IMR-90 (cell line): ENCODE data around the gene CLK4. TPM values are rescaled to one million over a fixed set of nuclear protein-coding genes. Genes with fewer than 3 reads are reported as not detected.

Source experiments
- ATAC-seq: fragments of 200-7000 bp; cut with Tn5 transposase; 2 replicates; pipeline ENCODE4 v1.9.1; 2020; ENCODE audit warnings: low read depth, mild to moderate bottlenecking, moderate library complexity
- BruUV-seq: library from RNA; stranded (reverse); fragments of 400-500 nt; replicated peaks from 2 replicates; lab custom pipeline; 2021; lab: Mats Ljungman, UMichigan
- CTCF ChIA-PET: fragments of 300-600 bp; formaldehyde crosslinking; extraction: SDS; loops from one replicate; lab custom pipeline; 2021; ENCODE audit warnings: antibody characterized with exemption; lab: Yijun Ruan, JAX
- POLR2A ChIA-PET: fragments of 300-600 bp; sonication (Branson Sonifier 250); formaldehyde crosslinking; loops from one replicate; lab custom pipeline; 2022; ENCODE audit warnings: antibody characterized with exemption; ENCODE audit not compliant: unreplicated experiment; lab: Charles Lee
- DNase-seq: peaks from one replicate; pipeline ENCODE4 v3.0.0; 2013
- H2AFZ ChIP-seq: replicated peaks from 2 replicates; pipeline ENCODE3; 2013; ENCODE audit warnings: low read length, mild to moderate bottlenecking; ENCODE audit not compliant: poor library complexity
- H2AK5ac ChIP-seq: 2 replicates; pipeline ENCODE4 v1.6.1; 2013; ENCODE audit warnings: low read depth, low read length, inconsistent platforms
- H2AK9ac ChIP-seq: replicated peaks from 2 replicates; pipeline ENCODE3; 2013; ENCODE audit warnings: mild to moderate bottlenecking, low read depth, low read length, moderate library complexity; ENCODE audit not compliant: poor library complexity
- H2BK120ac ChIP-seq: 2 replicates; pipeline ENCODE4 v1.6.1; 2013; ENCODE audit warnings: low read depth, low read length, inconsistent platforms
- H2BK15ac ChIP-seq: 3 replicates; pipeline ENCODE4 v1.6.1; 2013; ENCODE audit warnings: low read depth, low read length, inconsistent platforms
- H2BK20ac ChIP-seq: 2 replicates; pipeline ENCODE4 v1.6.1; 2013; ENCODE audit warnings: low read depth, mild to moderate bottlenecking, inconsistent platforms, low read length, moderate library complexity
- H2BK5ac ChIP-seq: 2 replicates; pipeline ENCODE4 v1.6.1; 2013; ENCODE audit warnings: mild to moderate bottlenecking, low read depth, low read length, inconsistent platforms; ENCODE audit not compliant: poor library complexity, severe bottlenecking
- H3K14ac ChIP-seq: replicated peaks from 2 replicates; pipeline ENCODE4 v1.6.1; 2013; ENCODE audit warnings: low read depth, low read length, inconsistent platforms
- H3K18ac ChIP-seq: 2 replicates; pipeline ENCODE4 v1.6.1; 2013; ENCODE audit warnings: low read depth, low read length, control low read depth
- H3K23ac ChIP-seq: 2 replicates; pipeline ENCODE4 v1.6.1; 2013; ENCODE audit warnings: low read depth, low read length, inconsistent platforms
- H3K27ac ChIP-seq: 2 replicates; pipeline ENCODE4 v1.5.1; 2013; ENCODE audit warnings: mild to moderate bottlenecking, control low read depth, low read length; ENCODE audit not compliant: insufficient read depth
- H3K27me3 ChIP-seq: 2 replicates; pipeline ENCODE4 v1.6.1; 2013; ENCODE audit warnings: low read length; ENCODE audit not compliant: control insufficient read depth, insufficient read depth
- H3K36me3 ChIP-seq: 2 replicates; pipeline ENCODE4 v1.6.1; 2013; ENCODE audit warnings: low read length, mixed read lengths; ENCODE audit not compliant: control insufficient read depth, insufficient read depth
- H3K4ac ChIP-seq: 2 replicates; pipeline ENCODE4 v1.6.1; 2013; ENCODE audit warnings: low read depth, low read length, inconsistent platforms
- H3K4me1 ChIP-seq: 2 replicates; pipeline ENCODE4 v1.6.1; 2013; ENCODE audit warnings: low read length, mixed read lengths; ENCODE audit not compliant: control insufficient read depth, insufficient read depth
- H3K4me2 ChIP-seq: 2 replicates; pipeline ENCODE4 v1.6.1; 2013; ENCODE audit warnings: low read depth, mild to moderate bottlenecking, control low read depth, low read length, moderate library complexity
- H3K4me3 ChIP-seq: 2 replicates; pipeline ENCODE4 v1.5.1; 2013; ENCODE audit warnings: low read depth, mild to moderate bottlenecking, control low read depth, low read length, moderate library complexity; ENCODE audit not compliant: insufficient read depth
- H3K56ac ChIP-seq: 2 replicates; pipeline ENCODE4 v1.6.1; 2013; ENCODE audit warnings: low read length, inconsistent platforms; ENCODE audit not compliant: insufficient read depth; ENCODE audit errors: extremely low read depth
- H3K79me1 ChIP-seq, 2 experiments: 2 replicates each; pipeline ENCODE4 v1.6.1; 2013; ENCODE audit warnings: low read length in 2 of 2, inconsistent platforms in 1 of 2, low read depth in 1 of 2
- H3K9ac ChIP-seq: 2 replicates; pipeline ENCODE4 v1.6.1; 2013; ENCODE audit warnings: low read depth, low read length, control low read depth
- H3K9me1 ChIP-seq: 2 replicates; pipeline ENCODE4 v1.6.1; 2013; ENCODE audit warnings: low read length, inconsistent platforms; ENCODE audit not compliant: insufficient read depth
- H3K9me3 ChIP-seq: 2 replicates; pipeline ENCODE4 v1.6.1; 2013; ENCODE audit warnings: low read length; ENCODE audit not compliant: control insufficient read depth, insufficient read depth
- H4K20me1 ChIP-seq: 2 replicates; pipeline ENCODE4 v1.6.1; 2013; ENCODE audit warnings: low read length, inconsistent platforms; ENCODE audit not compliant: insufficient read depth
- H4K5ac ChIP-seq: 2 replicates; pipeline ENCODE4 v1.6.1; 2013; ENCODE audit warnings: mild to moderate bottlenecking, low read depth, low read length, control low read depth
- H4K8ac ChIP-seq, 2 experiments: 2 replicates each; pipeline ENCODE4 v1.6.1; 2013; ENCODE audit warnings: low read depth in 2 of 2, low read length in 2 of 2, control low read depth in 1 of 2, inconsistent platforms in 1 of 2
- H4K91ac ChIP-seq: 2 replicates; pipeline ENCODE4 v1.6.1; 2013; ENCODE audit warnings: low read depth, low read length, inconsistent platforms; ENCODE audit not compliant: insufficient read depth
- BHLHE40 ChIP-seq: fragments of 150-350 bp; IDR thresholded peaks from 2 replicates; pipeline ENCODE4 v1.6.1; 2016; ENCODE audit warnings: mild to moderate bottlenecking, low read depth, low read length
- CEBPB ChIP-seq: IDR thresholded peaks from 2 replicates; pipeline ENCODE4 v1.6.1; 2012; ENCODE audit warnings: low read depth, low read length, improper control_type of control experiment
- CHD1 ChIP-seq: IDR thresholded peaks from 2 replicates; pipeline ENCODE4 v1.6.1; 2012; ENCODE audit warnings: low read depth, low read length, improper control_type of control experiment
- CTCF ChIP-seq: conservative IDR thresholded peaks from 2 replicates; pipeline ENCODE4 v1.5.1; 2012; ENCODE audit warnings: mild to moderate bottlenecking, low read depth, low read length, improper control_type of control experiment
- ELK1 ChIP-seq: fragments of 150-350 bp; IDR thresholded peaks from 2 replicates; pipeline ENCODE4 v1.6.1; 2016; ENCODE audit warnings: low read depth, mild to moderate bottlenecking, low read length, moderate library complexity, borderline replicate concordance
- FOS ChIP-seq: fragments of 150-350 bp; IDR thresholded peaks from 2 replicates; pipeline ENCODE4 v1.6.1; 2016; ENCODE audit warnings: low read depth, low read length
- MAFK ChIP-seq: IDR thresholded peaks from 2 replicates; pipeline ENCODE4 v1.6.1; 2012; ENCODE audit warnings: low read depth, low read length, improper control_type of control experiment
- MAZ ChIP-seq: IDR thresholded peaks from 2 replicates; pipeline ENCODE4 v1.6.1; 2012; ENCODE audit warnings: low read depth, mild to moderate bottlenecking, low read length, improper control_type of control experiment, moderate library complexity, borderline replicate concordance
- MXI1 ChIP-seq: IDR thresholded peaks from 2 replicates; pipeline ENCODE4 v1.6.1; 2012; ENCODE audit warnings: low read depth, mild to moderate bottlenecking, low read length, moderate library complexity, borderline replicate concordance
- NFE2L2 ChIP-seq: fragments of 150-350 bp; IDR thresholded peaks from 2 replicates; pipeline ENCODE4 v1.6.1; 2016; ENCODE audit warnings: low read depth, mild to moderate bottlenecking, low read length
- POLR2A ChIP-seq: IDR thresholded peaks from 2 replicates; pipeline ENCODE4 v1.6.1; 2012; ENCODE audit warnings: mild to moderate bottlenecking, low read depth, low read length
- RAD21 ChIP-seq: IDR thresholded peaks from 2 replicates; pipeline ENCODE4 v1.6.1; 2012; ENCODE audit warnings: low read length, improper control_type of control experiment
- RCOR1 ChIP-seq: IDR thresholded peaks from 2 replicates; pipeline ENCODE4 v1.6.1; 2012; ENCODE audit warnings: mild to moderate bottlenecking, low read length, improper control_type of control experiment; ENCODE audit not compliant: insufficient replicate concordance
- RFX5 ChIP-seq: IDR thresholded peaks from 2 replicates; pipeline ENCODE4 v1.8.0; 2012; ENCODE audit warnings: low read depth, mild to moderate bottlenecking, low read length, moderate library complexity
- SMC3 ChIP-seq: fragments of 150-350 bp; IDR thresholded peaks from 2 replicates; pipeline ENCODE4 v1.6.1; 2016; ENCODE audit warnings: low read depth, mild to moderate bottlenecking, antibody characterized with exemption, low read length, moderate library complexity
- USF2 ChIP-seq: fragments of 150-350 bp; IDR thresholded peaks from 2 replicates; pipeline ENCODE4 v1.6.1; 2017; ENCODE audit warnings: mild to moderate bottlenecking, antibody characterized with exemption, low read length, low read depth
- WGBS, 2 experiments: methylation state at CpG; one replicate each; pipeline versions ENCODE4 v1.1.5 to v1.1.7; 2013; ENCODE audit warnings: missing lambda C conversion rate in 2 of 2; ENCODE audit not compliant: insufficient read length in 1 of 2; ENCODE audit errors: extremely low coverage in 2 of 2; 5-methylcytosine and 5-hydroxymethylcytosine counted together
- dilution Hi-C: fragments of 300-500 bp; cut with HindIII; formaldehyde crosslinking; loops from one replicate; pipeline ENCODE4 v1.14.3; 2018; ENCODE audit warnings: low sequenced_read_pairs; ENCODE audit not compliant: unreplicated experiment
- in situ Hi-C: fragments of 300-500 bp; cut with MboI; formaldehyde crosslinking; loops from 3 replicates; pipeline ENCODE4 v1.14.3; 2019; ENCODE audit warnings: low sequenced_read_pairs, inconsistent platforms, mixed read lengths
- intact Hi-C: fragments of 100-400 bp; cut with micrococcal nuclease; formaldehyde crosslinking; loops from 2 replicates; pipeline ENCODE4 v1.10.0; 2022
- polyA plus RNA-seq, 3 experiments: library from polyadenylated mRNA; depleted of rRNA; stranded (reverse); fragments of >200 nt; gene quantifications; 2 replicates each; pipeline ENCODE4 v1.2.3, GENCODE V29; 2012; ENCODE audit warnings: low replicate concordance in 1 of 3
- total RNA-seq: library from RNA; depleted of rRNA; stranded (reverse); fragments of >200 nt; gene quantifications from 2 replicates; pipeline ENCODE4 v1.2.3, GENCODE V29; 2012

The CLK4 gene
- total and polyA plus RNA-seq, 2 of the 4 experiments (the other 2 are of a cell fraction): 8.2 to 11.9 TPM

GRCh38 chr5:178622679-178623247, 4.1 kb downstream of the CLK4 start:
- CTCF ChIA-PET: interaction anchor here (0.6 to 1.7 kb wide), 2 partner anchors 33 to 387 kb away, joined by 3 to 4 read pairs; partner anchors contain the start of gene COL23A1
- H3K36me3 ChIP-seq: peaks cover 19% of the 10 kb centered on the region

More at GRCh38 chr5:178622679-178623247, 4.1 kb downstream of the CLK4 start:
- H3K79me1 ChIP-seq: peaks cover 6 to 19% of the 10 kb centered on the region in 2 experiments
- no peaks in the 10 kb centered on the region for H3K27me3 ChIP-seq
- H3K18ac ChIP-seq: no peak overlapping the region
- no peak overlapping the region for H4K5ac ChIP-seq
- no peak overlapping the region for H3K4me2 ChIP-seq
- POLR2A ChIA-PET: no interaction called here
- H2BK15ac ChIP-seq: no peak overlapping the region
- H2AFZ ChIP-seq: no peak overlapping the region
- no peak for ATAC-seq
- no peak overlapping the region for H4K91ac ChIP-seq
- H3K4ac ChIP-seq: no peak overlapping the region
- no peak overlapping the region for H2AK9ac ChIP-seq
- H3K23ac ChIP-seq: no peak overlapping the region
- no peak overlapping the region for H3K27ac ChIP-seq
- intact Hi-C loops (loop anchor here (10.0 kb wide), 1 partner anchor 932 kb away; the partner anchor contains the start of gene RUFY1), in situ Hi-C loops (no loop called here), dilution Hi-C loops (no loop called here)
- no peak overlapping the region for H2AK5ac ChIP-seq
- H3K9me3 ChIP-seq: no peaks in the 10 kb centered on the region
- no peak overlapping the region for H3K56ac ChIP-seq
- no peak overlapping the region for H2BK5ac ChIP-seq
- H3K4me3 ChIP-seq: no peak overlapping the region
- WGBS, 2 experiments: no CpG with 5 or more reads among the region's 4 CpGs
- H4K20me1 ChIP-seq: peaks cover 25% of the 10 kb centered on the region
- TF ChIP-seq ELK1 (no peak), CEBPB (no peak), NFE2L2 (no peak), SMC3 (no peak), RAD21 (no peak), BHLHE40 (no peak), MAZ (no peak), CTCF (no peak), MAFK (no peak), MXI1 (no peak), CHD1 (no peak), RFX5 (no peak), POLR2A (no peak), FOS (no peak), RCOR1 (no peak), USF2 (no peak)
- DNase-seq: no peak
- no peak overlapping the region for H4K8ac ChIP-seq
- no TSS peak for BruUV-seq
- no peak overlapping the region for H3K9ac ChIP-seq
- H3K14ac ChIP-seq: no peak overlapping the region
- no peaks in the 10 kb centered on the region; the same call in 1 of the 2 replicates for H3K9me1 ChIP-seq
- H2BK20ac ChIP-seq: no peak overlapping the region
- peaks cover 2% of the 10 kb centered on the region; the same call in 1 of the 2 replicates for H3K4me1 ChIP-seq
- H2BK120ac ChIP-seq: no peak overlapping the region
